HG02938 (cell line): ENCODE data around the gene NR3C2.

Source experiments
- ATAC-seq: cut with Tn5 transposase; IDR thresholded peaks from one replicate; pipeline ENCODE4 v1.9.1; 2021; ENCODE audit warnings: mild to moderate bottlenecking, moderate library complexity; ENCODE audit not compliant: unreplicated experiment

The NR3C2 gene

GRCh38 chr4:148060264-148061140, 381.7 kb downstream of the NR3C2 start:
- no peak for ATAC-seq

DNA sequence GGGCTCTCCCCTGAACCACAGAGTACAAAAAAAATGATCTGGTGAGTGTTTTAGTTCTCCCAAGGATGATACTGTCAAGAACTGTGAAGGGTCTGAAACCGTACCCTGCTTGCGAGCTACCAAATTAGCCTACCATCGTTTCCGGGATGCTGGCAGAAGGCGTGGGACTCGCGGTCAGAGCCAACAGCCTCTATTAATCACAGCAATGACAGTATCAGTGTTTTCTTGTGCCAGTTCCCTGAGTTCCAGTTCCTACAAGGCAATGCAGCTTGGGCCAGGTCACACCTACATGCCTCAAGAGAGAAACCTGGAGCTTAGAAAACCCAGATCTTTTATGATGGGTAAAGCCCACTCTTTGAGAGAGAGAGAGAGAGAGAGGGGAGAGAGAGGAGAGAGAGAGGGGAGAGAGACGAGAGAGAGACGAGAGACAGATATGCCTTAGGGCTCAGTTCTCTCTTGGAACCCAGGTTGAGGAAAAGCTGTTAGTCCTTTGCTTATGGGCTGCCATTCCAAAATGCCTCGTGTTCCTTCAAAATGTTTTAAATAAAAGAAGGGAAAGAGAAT, 382.5 kb downstream of the NR3C2 start:
- ATAC-seq = no peak

DNA sequence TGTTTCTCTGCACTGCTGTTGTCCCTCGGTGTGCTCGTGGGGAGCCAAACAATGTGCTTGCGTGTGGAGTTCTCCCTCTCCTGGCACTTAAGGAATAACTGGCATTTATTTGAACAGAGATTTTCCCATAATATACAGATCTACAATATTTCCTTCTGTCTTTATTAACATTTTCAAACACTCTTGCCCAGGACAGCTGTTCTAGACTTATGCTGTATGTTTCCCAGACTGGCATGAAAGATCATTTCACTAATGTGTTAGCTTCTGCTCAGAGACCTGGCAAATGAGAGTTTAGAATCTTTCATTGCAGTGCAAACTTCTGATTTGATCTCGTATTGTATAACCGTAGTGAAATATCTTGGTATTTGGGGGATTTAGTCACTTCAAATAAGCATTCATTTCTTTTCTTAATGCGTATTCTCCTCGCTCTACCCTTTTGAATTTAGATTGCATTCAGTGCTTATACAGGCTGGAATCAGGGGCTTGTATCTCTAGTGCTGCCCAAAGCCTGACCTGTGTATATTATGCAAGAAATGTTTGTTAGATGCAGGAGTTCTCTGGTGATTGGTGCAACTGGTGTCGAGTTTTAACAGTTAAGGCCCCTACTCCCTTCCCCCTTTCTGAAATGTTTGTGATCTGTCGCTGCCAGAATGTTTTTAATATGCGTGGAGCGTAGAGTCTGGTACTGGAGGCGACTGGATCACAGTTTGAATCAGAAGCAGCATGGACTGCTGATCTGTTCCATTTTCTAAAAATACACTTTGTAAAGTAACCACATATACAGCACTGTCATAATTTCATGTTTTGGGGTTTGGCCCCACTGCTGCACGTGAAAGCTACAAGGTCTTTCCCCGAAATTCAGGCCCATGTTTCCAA, 384.0 kb downstream of the NR3C2 start:
- no peak for ATAC-seq

GRCh38 chr4:148057516-148057915, 384.7 kb downstream of the NR3C2 start:
- peak; percentile 41 for ATAC-seq

DNA sequence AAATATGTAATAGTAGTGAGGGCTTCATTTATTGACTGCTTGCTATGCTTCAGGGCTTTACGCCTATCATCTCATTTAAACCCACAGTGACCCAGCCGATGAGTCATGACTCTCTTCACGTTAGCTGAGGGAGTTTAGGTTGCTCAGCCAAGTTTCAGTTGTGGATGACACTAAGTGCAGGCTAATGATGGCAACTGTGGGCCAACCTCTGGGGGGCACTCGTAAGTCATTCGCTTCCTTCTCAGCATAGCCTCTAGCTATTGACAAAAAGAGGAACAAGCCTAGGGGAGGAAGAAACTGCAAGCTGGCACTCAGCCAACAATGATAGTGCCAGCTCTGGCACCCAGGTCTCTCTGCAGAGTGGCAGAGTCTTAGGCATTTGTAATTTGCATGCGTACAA, 385.3 kb downstream of the NR3C2 start:
- peak; percentile 85 for ATAC-seq

DNA sequence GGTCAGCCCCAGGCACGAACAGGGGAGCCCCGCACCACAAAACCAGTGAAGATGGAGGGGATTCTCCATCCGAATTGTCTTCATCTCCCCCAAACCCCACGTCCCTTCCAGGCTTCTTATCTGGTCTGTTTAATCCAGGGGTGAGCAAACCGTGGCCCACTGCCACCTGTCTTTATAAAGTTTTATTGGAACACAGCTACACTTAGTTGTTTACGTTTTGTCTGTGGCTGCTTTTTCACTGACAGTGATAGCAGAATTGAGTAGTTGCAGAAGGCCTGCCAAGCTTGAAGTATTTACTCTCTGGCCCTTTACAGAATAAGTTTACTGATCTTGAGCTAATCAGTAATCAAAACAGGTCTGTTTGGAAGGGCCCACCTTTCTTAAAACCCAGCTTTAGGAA, 386.4 kb downstream of the NR3C2 start:
- peak; percentile 15 for ATAC-seq

DNA sequence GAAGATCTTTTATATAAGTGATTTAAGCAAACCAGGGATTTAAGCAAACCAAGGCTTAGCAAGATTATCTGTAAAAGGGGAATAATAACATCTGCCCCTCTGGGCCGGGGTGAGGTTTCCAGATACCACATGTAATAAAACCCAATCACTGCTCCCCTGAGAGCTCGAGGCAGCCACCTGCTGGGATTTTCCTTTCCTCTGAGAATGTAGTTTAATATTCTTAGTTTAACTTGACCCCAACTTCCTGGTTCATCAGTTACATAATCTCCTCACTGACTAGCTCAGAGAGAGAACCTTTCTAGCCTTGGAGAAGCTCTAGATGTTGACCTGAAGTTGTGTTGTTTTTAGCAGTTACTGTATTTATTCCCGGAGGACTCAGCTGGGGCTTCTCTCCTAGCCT, 387.9 kb downstream of the NR3C2 start:
- ATAC-seq = no peak

DNA sequence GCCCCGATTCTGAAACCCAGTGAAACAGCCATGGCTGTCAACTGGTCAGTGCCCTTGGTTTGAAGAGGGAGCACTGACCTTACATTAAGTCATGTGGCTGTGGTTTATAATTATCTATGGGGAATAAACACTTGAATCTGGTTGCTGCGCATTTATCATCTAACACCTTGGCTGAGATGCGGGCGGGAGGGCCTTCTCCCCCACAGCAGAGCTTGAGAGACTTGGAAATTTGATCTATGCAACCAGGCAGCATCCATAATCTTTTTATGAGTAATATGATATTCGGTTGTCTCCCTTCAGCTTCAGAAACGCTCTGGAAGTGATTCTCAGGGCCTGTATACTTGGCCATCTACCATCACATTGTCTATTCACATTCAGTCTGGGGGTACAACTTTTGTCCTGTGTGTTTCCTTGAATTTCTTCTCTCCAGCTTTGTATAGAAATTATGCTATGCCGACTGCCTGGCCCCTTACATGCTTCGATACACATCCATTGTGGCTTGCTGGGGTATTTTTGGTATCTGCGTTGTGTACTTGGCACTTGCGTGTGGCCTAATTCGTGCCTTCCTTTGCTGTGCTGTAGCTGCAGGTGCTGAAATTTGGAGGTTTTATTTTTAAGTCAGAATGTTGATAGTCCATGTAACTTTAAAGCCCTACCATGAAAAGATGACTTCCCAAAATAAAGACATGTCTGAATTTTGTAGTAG, 388.8 kb downstream of the NR3C2 start:
- ATAC-seq = no peak

- no peak for ATAC-seq
These were observed 389.8 kb downstream of the NR3C2 start for GRCh38 chr4:148052448-148052847.

DNA sequence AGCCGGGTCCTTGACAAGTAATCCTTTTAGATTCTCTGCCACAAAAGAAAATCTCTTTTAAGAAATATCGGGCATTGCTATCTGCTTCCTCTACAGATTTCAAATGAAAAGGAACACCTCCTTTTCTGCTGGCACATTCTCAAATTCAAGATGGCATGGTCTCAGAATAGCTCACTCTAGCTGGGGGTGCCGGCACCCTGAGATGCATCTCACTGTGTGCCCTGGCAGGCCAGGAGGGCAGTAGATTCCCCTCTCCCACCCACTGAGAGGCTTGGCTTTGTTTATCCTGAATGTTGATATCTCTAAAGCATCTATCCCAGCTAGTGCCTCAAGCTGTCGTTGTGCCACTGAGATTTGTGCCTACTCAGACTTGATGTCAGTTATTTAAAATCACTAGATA, 390.8 kb downstream of the NR3C2 start:
- no peak for ATAC-seq

- ATAC-seq = no peak
These were observed 393.6 kb downstream of the NR3C2 start for GRCh38 chr4:148048598-148048997.

GRCh38 chr4:148044912-148045352, 397.3 kb downstream of the NR3C2 start:
- peak; percentile 98 for ATAC-seq

DNA sequence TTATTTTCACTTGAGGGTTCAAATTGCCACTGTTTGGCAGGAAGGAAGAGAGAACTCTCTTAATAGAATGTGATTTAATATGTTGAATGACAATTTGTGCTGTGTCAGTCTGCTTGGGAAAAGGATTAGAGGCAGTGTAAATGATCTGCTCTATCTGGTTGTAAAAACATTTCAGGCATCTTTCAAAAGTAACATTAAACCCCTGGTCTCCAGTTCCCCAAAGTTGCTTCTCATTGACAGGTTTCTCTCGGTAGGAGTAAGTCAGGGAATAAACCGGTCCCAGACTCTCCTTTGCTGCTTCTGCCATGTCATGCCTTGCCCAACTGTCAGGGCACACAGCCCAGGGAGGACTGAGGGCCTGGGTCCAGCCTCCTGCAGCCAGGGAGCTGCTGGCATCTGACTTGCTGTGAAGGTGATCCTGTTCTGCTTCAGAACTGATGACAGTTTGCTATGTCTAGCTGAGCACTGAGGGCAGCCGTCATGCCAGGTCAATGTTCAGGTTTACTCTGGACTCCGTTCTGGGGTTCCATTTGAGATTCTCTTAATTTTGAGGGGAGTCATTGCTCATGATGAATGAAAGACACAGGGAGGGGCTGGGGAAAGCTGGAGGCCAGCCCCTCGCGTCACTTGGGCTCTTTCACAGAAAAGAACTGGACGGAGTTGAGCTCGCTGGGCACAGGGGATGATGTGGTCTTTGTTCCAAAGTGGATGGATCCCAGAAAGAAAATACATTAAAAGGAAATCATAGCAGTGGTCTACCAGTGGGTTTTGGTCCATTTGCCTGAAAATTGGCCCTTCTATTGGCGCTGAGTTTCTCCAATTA, 397.9 kb downstream of the NR3C2 start:
- ATAC-seq = no peak

DNA sequence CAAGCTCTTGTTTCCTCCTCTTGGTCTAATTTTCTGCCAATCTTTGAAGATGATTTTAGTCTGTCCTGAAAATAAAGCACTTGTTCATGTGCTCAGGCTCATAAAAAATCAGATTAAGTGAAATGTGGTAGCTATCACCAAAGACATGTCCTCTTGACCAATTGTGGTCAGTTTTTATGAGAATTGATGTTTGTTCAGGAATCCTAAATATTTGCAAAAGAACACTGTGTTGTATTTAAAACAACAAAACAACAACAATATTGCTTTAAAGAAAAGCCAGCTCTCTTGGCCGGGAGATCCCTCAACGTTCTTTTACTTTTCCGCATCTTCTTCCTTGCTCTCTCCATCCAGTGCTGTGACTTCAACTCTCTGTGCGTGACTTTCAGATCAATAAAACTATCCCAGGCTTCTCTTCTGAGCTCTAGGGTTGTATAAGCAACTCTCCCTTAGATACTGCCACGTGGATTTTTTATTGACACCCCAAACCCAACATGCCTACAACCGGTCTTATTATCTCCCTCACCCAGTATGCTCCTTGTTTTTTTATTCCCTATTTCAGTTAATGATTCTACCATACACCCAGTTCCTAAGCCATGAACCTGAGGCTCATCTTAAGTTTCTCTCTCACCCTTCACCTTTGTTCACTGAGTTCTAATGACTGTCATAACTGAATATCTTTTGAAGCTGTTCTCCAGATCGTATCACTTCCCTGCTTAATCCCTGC, 400.4 kb downstream of the NR3C2 start:
- ATAC-seq = no peak

GRCh38 chr4:148034813-148035212, 407.4 kb downstream of the NR3C2 start:
- ATAC-seq = no peak

GRCh38 chr4:148030193-148030873, 411.9 kb downstream of the NR3C2 start:
- no peak for ATAC-seq

- no peak for ATAC-seq
These were observed 412.4 kb downstream of the NR3C2 start for GRCh38 chr4:148029781-148030180.
